ENCODE measurements around the gene NDFIP2.

GRCh38 chr13:79468819-79469218 lies 12.1 kb upstream of the NDFIP2 start:
- TF ChIP-seq CTCF (conservative IDR thresholded peaks at IDR 0.05 in 1 of 2, IDR thresholded peaks at IDR 0.05 in 1 of 2; ENCODE audit: extremely low read depth in 1 of 2, insufficient read depth in 1 of 2, low read depth in 1 of 2, low read length in 2 of 2) (no peak), EZH2 (IDR thresholded peaks at IDR 0.05; ENCODE audit: borderline replicate concordance, low read length) (no peak)
